Measurements from ENCODE around the gene ADARB2.
A peak's percentile ranks its signal among the peaks of the same experiment; 100 is the strongest.

The ADARB2 gene

DNA sequence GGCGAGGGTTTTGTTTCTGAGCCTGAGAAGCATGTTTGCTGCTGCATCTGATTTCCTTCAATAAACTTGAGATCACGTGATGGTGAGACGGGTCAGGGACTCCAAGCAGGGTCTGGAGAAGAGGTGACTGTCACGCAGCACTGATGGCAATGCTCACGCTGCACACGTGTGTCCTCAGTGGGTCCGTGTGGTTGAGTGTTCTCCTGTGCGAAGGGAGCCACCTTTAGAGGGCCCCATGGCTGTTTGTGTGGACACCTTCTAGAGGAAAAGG is 580.8 kb downstream of the ADARB2 start:
- no peak for DNase-seq

- DNase-seq = no peak
These were observed 581.3 kb downstream of the ADARB2 start for GRCh38 chr10:1155791-1156615.

- DNase-seq = no peak
These were observed 582.6 kb downstream of the ADARB2 start for GRCh38 chr10:1154531-1155295.

- DNase-seq = no peak
These were observed 583.4 kb downstream of the ADARB2 start for GRCh38 chr10:1153805-1154351.

- DNase-seq = peak in 1 of 2 experiments; percentile 11
These were observed 584.0 kb downstream of the ADARB2 start for GRCh38 chr10:1153251-1153763.

DNA sequence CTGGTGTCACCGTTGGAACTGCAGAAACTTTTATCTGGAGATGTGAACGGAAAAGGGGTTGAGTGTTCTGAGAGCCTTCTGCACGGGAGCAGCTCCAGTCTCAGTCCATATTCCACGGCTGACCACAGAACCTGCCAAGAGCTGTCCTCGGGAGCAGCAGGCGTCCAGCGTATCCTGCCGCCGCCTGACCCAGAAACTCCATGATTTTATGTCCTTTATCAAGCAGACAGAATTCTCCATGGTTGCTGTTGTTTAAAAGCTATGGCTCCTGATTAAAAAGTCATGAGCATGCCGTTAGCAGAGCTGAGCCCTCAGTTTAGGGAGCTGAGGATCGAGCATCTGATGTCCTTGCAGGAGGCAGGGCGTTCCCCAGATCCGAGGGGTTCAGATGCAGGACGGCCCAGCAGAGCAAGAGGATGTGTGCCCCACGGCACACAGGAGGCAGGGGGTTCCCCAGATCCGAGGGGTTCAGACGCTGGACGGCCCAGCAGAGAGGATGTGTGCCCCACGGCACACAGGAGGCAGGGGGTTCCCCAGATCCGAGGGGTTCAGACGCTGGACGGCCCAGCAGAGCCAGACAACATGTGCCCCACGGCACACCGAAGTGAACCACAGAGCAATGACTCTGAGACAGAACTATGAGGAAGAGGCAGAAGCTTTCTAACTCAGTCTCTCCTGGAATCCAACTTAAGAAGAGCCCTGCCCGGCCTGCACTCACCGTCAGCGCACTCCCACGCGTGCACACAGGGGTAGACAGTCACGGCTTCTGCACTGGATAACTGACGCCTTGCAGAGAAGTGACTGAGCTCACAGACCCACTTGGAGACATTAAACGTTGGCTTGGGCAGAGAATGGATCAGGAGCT is 584.7 kb downstream of the ADARB2 start:
- DNase-seq = no peak

- no peak for DNase-seq
These were observed 586.0 kb downstream of the ADARB2 start for GRCh38 chr10:1151076-1152033.

GRCh38 chr10:1150638-1150955 is 586.7 kb downstream of the ADARB2 start:
- no peak for DNase-seq

DNA sequence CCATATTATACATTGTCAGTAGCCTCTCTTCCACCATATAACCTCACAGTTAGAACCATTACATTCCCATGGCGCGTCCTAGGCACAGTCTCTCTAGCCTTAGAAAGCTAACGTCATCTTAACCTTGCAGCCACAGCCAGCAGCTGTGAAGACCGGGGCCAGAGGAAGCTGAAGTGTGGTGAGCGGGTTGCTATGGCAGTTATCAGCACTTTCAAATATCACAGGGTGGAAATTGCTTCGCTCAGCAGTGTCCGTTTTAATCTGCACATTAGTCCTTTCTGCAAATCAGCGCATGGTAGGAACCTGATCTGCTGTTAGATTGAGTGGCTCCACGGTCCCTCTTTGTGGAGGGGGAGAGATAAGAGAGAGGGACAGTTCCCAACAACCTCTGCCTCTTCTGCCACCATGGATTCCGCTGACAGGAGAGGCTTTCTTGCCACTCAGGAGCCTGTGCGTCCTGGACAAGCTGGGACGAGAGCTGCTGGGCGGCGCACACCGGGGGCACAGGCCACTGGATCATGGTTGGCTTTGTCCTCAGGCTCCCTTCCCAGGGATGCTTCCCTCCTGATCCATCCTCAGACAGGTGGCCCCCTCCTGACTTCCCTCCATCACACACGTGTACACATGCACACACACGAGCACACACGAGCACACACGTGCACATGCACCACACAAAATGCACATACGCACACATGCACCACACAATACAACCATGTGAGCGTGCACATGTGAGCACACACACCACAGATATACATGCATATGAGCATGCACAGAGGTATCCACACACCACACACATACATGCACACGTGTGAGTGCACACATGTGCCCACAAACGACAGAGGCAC is 587.3 kb downstream of the ADARB2 start:
- DNase-seq = no peak

DNA sequence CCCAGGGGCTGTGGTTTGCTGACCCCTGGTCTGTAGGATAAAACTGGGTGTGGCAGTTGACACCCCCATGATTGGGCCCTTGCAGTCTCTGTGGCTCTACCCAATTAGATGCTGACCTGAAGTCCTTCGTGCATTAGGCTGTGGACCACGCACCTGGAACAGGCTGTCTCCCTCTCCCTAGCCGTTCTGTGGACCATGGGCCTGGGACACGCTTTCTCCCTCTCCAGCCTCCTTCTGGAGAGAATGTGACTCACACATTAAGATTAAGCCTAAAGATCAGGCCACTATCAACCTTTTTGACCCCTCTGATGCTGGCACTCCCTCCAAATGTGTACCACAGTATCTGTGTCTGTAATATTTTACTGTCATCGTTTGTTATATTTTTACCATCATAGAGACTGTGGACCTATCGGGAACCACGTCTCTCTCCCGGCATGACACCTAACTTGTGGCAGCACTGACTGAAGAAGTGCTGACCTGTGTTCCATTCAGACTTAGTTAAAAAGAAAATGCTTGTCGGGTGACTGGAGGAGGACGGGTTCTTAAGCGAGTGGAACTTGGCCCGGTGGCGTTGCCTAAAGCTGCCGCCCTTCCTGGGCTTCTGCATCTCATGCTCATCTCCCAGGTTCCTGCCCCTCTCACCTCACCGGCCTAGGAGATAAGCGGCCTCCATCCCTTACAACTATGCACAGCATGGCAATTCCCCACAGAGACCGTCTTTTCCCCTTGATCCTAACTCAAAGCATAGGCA is 588.3 kb downstream of the ADARB2 start:
- no peak for DNase-seq

DNA sequence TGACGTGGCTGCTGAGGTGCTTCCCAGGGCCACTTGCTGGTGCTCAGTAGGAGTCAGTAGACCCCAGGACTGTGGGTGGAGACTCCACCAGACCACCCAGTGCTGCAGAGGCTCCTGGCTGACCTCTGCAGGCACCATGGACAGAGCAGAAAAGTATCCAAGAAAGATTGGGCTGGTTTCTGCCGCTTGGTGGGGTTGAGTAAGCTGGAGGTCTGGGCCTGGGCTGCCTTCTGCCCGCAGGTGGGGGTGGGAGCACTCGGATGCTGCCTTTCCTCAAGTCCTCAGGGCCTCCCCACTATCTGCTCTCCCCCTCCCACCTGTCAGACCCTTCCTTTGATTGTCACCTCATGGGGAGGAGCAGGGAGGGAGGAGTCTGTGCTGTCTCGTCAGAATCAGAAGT is 589.5 kb downstream of the ADARB2 start:
- DNase-seq = no peak

DNA sequence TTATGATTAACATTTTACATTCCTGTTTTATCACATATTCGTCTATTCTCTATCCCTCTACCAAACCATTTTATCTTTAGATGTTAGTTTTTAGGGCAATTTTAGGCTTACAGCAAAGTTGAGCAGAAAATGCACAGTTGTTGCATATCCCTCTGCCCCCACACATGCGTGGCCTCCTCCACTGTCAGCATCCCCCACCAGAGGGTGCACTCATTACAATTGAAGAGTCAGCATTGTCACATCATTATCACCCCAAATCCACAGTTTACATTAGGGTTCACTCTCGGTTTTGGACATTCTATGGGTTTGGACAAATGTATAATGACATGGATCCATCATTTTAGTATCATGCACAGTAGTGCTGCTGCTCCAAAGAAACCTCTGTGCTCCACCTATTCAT is 594.7 kb downstream of the ADARB2 start:
- DNase-seq = no peak

- DNase-seq = no peak
These were observed 595.6 kb downstream of the ADARB2 start for GRCh38 chr10:1141701-1142100.

GRCh38 chr10:1141261-1141660 is 596.1 kb downstream of the ADARB2 start:
- DNase-seq = no peak

GRCh38 chr10:1138529-1138928 is 598.8 kb downstream of the ADARB2 start:
- DNase-seq = no peak

DNA sequence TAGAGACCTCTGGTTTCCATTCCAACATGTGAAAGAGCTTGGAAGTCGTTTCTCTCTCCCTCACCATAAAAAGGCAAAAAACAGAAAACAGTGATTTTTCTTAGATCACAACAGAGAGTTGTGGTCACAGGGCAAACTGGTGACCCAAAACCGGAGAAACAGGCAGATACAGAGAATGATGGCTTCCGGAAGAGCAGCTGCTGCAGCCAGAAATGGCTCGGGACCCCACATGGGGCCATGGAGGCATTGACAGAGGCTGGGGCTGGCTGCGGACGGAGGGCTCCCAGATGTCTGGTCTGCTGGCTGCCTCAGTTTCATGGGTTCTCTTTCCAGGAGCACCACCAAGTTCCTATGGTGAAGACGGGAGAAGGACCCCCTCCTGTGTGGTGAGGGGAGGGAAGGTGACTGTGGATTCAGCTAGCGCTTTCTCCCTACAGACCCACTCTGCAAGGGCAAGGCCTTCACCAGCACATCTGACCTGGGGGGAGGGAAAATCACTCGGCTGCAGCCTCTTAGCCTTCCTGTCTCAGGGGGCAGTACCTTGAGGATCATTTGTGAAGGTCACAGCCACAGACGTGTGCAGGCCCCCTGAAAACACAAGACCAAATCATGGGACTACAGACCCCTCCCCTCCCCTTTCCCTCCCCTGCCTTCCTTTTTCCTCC is 599.7 kb downstream of the ADARB2 start:
- DNase-seq = no peak

DNA sequence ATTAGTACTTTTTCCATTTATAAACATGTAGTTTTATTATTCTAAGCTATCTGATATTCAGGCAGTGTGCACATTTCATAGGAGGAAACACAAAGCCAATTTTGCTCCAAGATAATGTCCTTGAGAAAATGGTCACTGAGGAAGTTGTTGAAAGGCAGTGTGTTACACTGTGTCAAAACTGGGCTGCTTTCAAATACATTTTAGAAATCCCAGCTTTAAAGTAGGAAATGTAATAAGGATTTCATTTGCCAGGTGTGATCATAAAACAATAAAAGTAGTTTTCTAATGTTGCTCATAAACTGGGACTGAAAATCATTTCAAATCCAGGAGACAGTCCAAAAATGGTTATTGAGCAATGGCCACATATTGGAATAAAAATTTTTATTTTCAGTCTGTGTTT is 601.1 kb downstream of the ADARB2 start:
- DNase-seq = no peak

- no peak for DNase-seq
These were observed 603.2 kb downstream of the ADARB2 start for GRCh38 chr10:1134156-1134555.

DNA sequence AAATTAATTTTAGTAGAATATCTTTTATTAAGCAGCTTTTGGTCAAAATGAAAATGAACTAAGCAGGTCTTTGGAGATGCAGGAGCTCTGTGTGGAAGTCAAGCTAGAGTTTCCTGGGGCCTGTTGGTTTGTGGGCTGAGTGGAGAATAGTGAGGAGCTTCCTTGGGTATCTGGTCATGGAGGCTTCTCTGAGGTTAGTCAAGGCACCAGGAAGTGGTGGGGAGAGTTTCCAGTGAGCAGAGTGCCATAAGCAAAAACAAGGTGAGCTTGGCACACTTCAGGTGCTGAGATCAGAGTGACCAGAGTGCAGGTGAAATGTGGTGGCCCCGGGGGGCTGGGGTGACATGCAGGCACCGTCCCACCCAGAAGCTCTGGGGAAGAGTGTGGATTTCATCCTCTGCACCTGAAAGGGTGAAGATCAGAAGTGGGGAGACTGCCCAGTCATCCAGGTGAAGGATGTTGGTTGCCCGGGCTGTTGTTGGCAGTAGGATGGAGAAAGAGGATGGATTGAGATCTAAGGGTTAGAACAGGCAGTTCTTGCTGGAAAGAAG is 603.8 kb downstream of the ADARB2 start:
- DNase-seq = no peak
